Measurements from ENCODE around the gene CLEC20A.

GRCh38 chr1:178500936-178501554, 4.3 kb upstream of the CLEC20A start:
- no peak for TF ChIP-seq FOXM1 (IDR thresholded peaks at IDR 0.05; ENCODE audit: borderline replicate concordance, low read depth)
- TF ChIP-seq TAF1 (IDR thresholded peaks at IDR 0.05; ENCODE audit: low read depth), result no peak
- TF ChIP-seq REST (IDR thresholded peaks at IDR 0.05; ENCODE audit: low read depth), result no peak
- no peak for TF ChIP-seq YY1 (IDR thresholded peaks at IDR 0.05; ENCODE audit: low read depth)
- no peak for TF ChIP-seq RAD21 (IDR thresholded peaks at IDR 0.05; ENCODE audit: low read depth)
- no peak for TF ChIP-seq USF1 (IDR thresholded peaks at IDR 0.05)
- no peak for TF ChIP-seq MAX (IDR thresholded peaks at IDR 0.05)
- no peak for TF ChIP-seq EGR1 (IDR thresholded peaks at IDR 0.05)
- no peak for TF ChIP-seq EP300 (IDR thresholded peaks at IDR 0.05; ENCODE audit: borderline replicate concordance)
- TF ChIP-seq TEAD4 (IDR thresholded peaks at IDR 0.05), result no peak
